Sigmoid colon (tissue), 4 donors: ENCODE measurements around the gene PWP1.

Experiments used
- EP300 ChIP-seq, 4 donors: sonication (generic); formaldehyde crosslinking; IDR thresholded peaks; one replicate each; pipeline ENCODE4 v1.6.1; 2017; ENCODE audit warnings: antibody characterized with exemption in 4 of 4
- POLR2A ChIP-seq, 2 donors: fragments of 450-650 bp; IDR thresholded peaks; one replicate each; pipeline ENCODE4 v1.6.1; 2016; ENCODE audit warnings: antibody characterized with exemption in 2 of 2, mild to moderate bottlenecking in 2 of 2, moderate library complexity in 2 of 2
- TF ChIP-seq, protein P1 (sequence below), 4 experiments: fragments of 450-650 bp in 3 of 4; fragments of 200-600 bp in 1 of 4; IDR thresholded peaks; one replicate each; pipeline ENCODE4 v1.5.1; 2016 to 2019; ENCODE audit warnings: antibody characterized with exemption in 4 of 4, mild to moderate bottlenecking in 3 of 4, moderate library complexity in 2 of 4

DNA sequence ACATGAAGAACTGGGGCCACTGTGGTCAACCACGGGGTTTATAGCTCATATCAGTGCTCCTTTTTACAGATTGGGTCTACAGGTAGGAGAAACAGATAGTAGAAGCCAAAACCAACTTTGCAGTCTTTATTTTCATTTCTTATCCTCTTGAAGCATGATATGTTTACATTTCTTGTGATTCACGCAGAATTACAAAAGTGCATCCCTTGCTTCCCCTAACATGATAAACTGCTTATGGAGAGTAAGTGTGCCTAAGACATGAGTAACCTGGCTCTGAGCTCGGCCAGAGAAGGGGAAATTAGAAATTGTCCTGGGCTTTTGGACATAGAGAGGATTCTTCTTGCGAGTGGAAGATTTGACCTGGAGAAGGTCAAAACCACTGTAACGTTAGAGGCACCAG, 18.4 kb downstream of the PWP1 start:
- TF ChIP-seq, protein P1, sequence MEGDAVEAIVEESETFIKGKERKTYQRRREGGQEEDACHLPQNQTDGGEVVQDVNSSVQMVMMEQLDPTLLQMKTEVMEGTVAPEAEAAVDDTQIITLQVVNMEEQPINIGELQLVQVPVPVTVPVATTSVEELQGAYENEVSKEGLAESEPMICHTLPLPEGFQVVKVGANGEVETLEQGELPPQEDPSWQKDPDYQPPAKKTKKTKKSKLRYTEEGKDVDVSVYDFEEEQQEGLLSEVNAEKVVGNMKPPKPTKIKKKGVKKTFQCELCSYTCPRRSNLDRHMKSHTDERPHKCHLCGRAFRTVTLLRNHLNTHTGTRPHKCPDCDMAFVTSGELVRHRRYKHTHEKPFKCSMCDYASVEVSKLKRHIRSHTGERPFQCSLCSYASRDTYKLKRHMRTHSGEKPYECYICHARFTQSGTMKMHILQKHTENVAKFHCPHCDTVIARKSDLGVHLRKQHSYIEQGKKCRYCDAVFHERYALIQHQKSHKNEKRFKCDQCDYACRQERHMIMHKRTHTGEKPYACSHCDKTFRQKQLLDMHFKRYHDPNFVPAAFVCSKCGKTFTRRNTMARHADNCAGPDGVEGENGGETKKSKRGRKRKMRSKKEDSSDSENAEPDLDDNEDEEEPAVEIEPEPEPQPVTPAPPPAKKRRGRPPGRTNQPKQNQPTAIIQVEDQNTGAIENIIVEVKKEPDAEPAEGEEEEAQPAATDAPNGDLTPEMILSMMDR (IDR thresholded peaks at IDR 0.05): no peak
- no peak for TF ChIP-seq POLR2A (IDR thresholded peaks at IDR 0.05)
- no peak for TF ChIP-seq EP300 (IDR thresholded peaks at IDR 0.05)
